ENCODE measurements around the gene ALLC.

- no peak for TF ChIP-seq EZH2 (IDR thresholded peaks at IDR 0.05; ENCODE audit: insufficient read depth, poor library complexity, severe bottlenecking)
- TF ChIP-seq EZH2phosphoT487 (IDR thresholded peaks at IDR 0.05; ENCODE audit: insufficient read depth, low read depth): no peak
Observed at GRCh38 chr2:3680548-3681345, 22.7 kb downstream of the ALLC start.
